ENCODE results near the gene SEMA4D. TPM values are rescaled to one million over a fixed set of nuclear protein-coding genes. Genes with fewer than 3 reads are reported as not detected.

Gene SEMA4D
- total RNA-seq, 4 donors from 2014 or later, result 23.6 to 77.0 (median 41.3) TPM

- H3K4me1 ChIP-seq, result peaks cover 21 to 27% of the 10 kb centered on the region in 2 donors
- TF ChIP-seq CTCF (IDR thresholded peaks at IDR 0.05 in 4 of 5, conservative IDR thresholded peaks at IDR 0.05 in 1 of 5) (no peak), POLR2A (IDR thresholded peaks at IDR 0.05) (no peak)
- no peak overlapping the region for H3K27ac ChIP-seq
- intact Hi-C loops (cut with DNase I; ENCODE audit: low total_unique reads), result no loop called here
- in situ Hi-C loops (cut with MboI; ENCODE audit: low sequenced_read_pairs in 4 of 4), result loop anchor here in 1 of 4 donors (25.0 kb wide), 1 partner anchor 115 kb away; no protein-coding TSS in a partner anchor
- ATAC-seq (no peak), DNase-seq (no peak)
- no peaks in the 10 kb centered on the region for H3K27me3 ChIP-seq
- no peaks in the 10 kb centered on the region for H3K9me3 ChIP-seq
- H3K36me3 ChIP-seq, result no peaks in the 10 kb centered on the region
- no peak overlapping the region for H3K4me3 ChIP-seq
Measured at GRCh38 chr9:89422151-89422975, 75.5 kb downstream of the SEMA4D start.

GRCh38 chr9:89421595-89421994 lies 76.3 kb downstream of the SEMA4D start:
- Histone ChIP-seq H3K27me3 (no peaks in the 10 kb centered on the region), H3K36me3 (no peaks in the 10 kb centered on the region), H3K9me3 (no peaks in the 10 kb centered on the region), H3K4me1 (peaks cover 15 to 20% of the 10 kb centered on the region in 2 donors), H3K4me3 (no peak overlapping the region), H3K27ac (no peak overlapping the region)
- TF ChIP-seq POLR2A (IDR thresholded peaks at IDR 0.05) (no peak), CTCF (IDR thresholded peaks at IDR 0.05 in 4 of 5, conservative IDR thresholded peaks at IDR 0.05 in 1 of 5) (no peak)
- DNase-seq (no peak), ATAC-seq (no peak)
- in situ Hi-C loops (cut with MboI; ENCODE audit: low sequenced_read_pairs in 4 of 4), result loop anchor here in 1 of 4 donors (25.0 kb wide), 1 partner anchor 116 kb away; no protein-coding TSS in a partner anchor
- intact Hi-C loops (cut with DNase I; ENCODE audit: low total_unique reads), result no loop called here

- TF ChIP-seq CTCF (IDR thresholded peaks at IDR 0.05 in 4 of 5, conservative IDR thresholded peaks at IDR 0.05 in 1 of 5) (no peak), POLR2A (IDR thresholded peaks at IDR 0.05) (no peak)
- H3K27ac ChIP-seq, result peak overlapping the region in 1 of 4 donors; percentile 33
- H3K4me1 ChIP-seq, result peaks cover 10% of the 10 kb centered on the region in 2 donors
- no peak overlapping the region for H3K4me3 ChIP-seq
- ATAC-seq (peak in 1 of 2 donors; percentile 52), DNase-seq (peak in 1 of 2 donors; percentile 43)
- intact Hi-C loops (cut with DNase I; ENCODE audit: low total_unique reads) (no loop called here), in situ Hi-C loops (cut with MboI; ENCODE audit: low sequenced_read_pairs in 4 of 4) (loop anchor here in 1 of 4 donors (25.0 kb wide), 1 partner anchor 117 kb away; no protein-coding TSS in a partner anchor)
- no peaks in the 10 kb centered on the region for H3K36me3 ChIP-seq
- no peaks in the 10 kb centered on the region for H3K9me3 ChIP-seq
- no peaks in the 10 kb centered on the region for H3K27me3 ChIP-seq
Measured at GRCh38 chr9:89420397-89421178, 77.3 kb downstream of the SEMA4D start.

GRCh38 chr9:89419978-89420394 lies 77.9 kb downstream of the SEMA4D start:
- peak overlapping the region in 1 of 4 donors; percentile 33 for H3K27ac ChIP-seq
- in situ Hi-C loops (cut with MboI; ENCODE audit: low sequenced_read_pairs in 4 of 4), result loop anchor here in 1 of 4 donors (25.0 kb wide), 1 partner anchor 117 kb away; no protein-coding TSS in a partner anchor

More at GRCh38 chr9:89419978-89420394, 77.9 kb downstream of the SEMA4D start:
- ATAC-seq (no peak), DNase-seq (no peak)
- Histone ChIP-seq H3K9me3 (no peaks in the 10 kb centered on the region), H3K36me3 (no peaks in the 10 kb centered on the region), H3K4me3 (no peak overlapping the region), H3K4me1 (peaks cover 11% of the 10 kb centered on the region in 2 donors), H3K27me3 (no peaks in the 10 kb centered on the region)
- no peak for TF ChIP-seq POLR2A (IDR thresholded peaks at IDR 0.05)
- intact Hi-C loops (cut with DNase I; ENCODE audit: low total_unique reads), result no loop called here

Data from gastrocnemius medialis (tissue), 4 donors.